H1 (cell line): ENCODE measurements around the gene TNFSF18.

ENCODE experiments used
- ASH2L ChIP-seq: fragments of 200-600, 300-600 bp; sonication (generic); IDR thresholded peaks from one replicate; pipeline ENCODE4 v1.7.1; 2017; ENCODE audit warnings: low read length
- CREB1 ChIP-seq: IDR thresholded peaks from 2 replicates; pipeline ENCODE4 v1.6.1; 2012; ENCODE audit warnings: inconsistent platforms
- EZH2 ChIP-seq: fragments of 200-600 bp; sonication (generic); IDR thresholded peaks from 2 replicates; pipeline ENCODE4 v1.7.1; 2012; ENCODE audit warnings: low read depth, mild to moderate bottlenecking, moderate library complexity, low read length, inconsistent platforms; ENCODE audit not compliant: severe bottlenecking
- GABPA ChIP-seq: IDR thresholded peaks from 2 replicates; pipeline ENCODE4 v1.6.1; 2011; ENCODE audit warnings: mild to moderate bottlenecking, low read length, moderate library complexity, borderline replicate concordance; ENCODE audit not compliant: insufficient read depth
- JUND ChIP-seq: IDR thresholded peaks from 2 replicates; pipeline ENCODE4 v1.6.1; 2011; ENCODE audit warnings: mild to moderate bottlenecking, improper control_type of control experiment, low read length
- POLR2A ChIP-seq, 2 experiments: IDR thresholded peaks; 1 replicate in 1 of 2; 2 replicates in 1 of 2; pipeline ENCODE4 v1.6.1; 2011; ENCODE audit warnings: low read depth in 2 of 2, low read length in 2 of 2, mild to moderate bottlenecking in 2 of 2; ENCODE audit errors: control extremely low read depth in 1 of 2
- RNF2 ChIP-seq: fragments of 200-900, 300-1000 bp; sonication (generic); IDR thresholded peaks from 2 replicates; pipeline ENCODE4 v1.7.1; 2016; ENCODE audit warnings: borderline replicate concordance, low read depth, mild to moderate bottlenecking, antibody characterized with exemption, low read length; ENCODE audit not compliant: poor library complexity, severe bottlenecking; ENCODE audit errors: missing control alignments
- TAF1 ChIP-seq: IDR thresholded peaks from 2 replicates; pipeline ENCODE4 v1.6.1; 2011; ENCODE audit warnings: mild to moderate bottlenecking, low read depth, low read length
- YY1 ChIP-seq: IDR thresholded peaks from 2 replicates; pipeline ENCODE4 v1.6.1; 2011; ENCODE audit warnings: low read depth, mild to moderate bottlenecking, low read length
- TF ChIP-seq, protein P1 (sequence below), 3 experiments: IDR thresholded peaks; 1 replicate in 2 of 3; 2 replicates in 1 of 3; pipeline versions ENCODE4 v1.5.1 to v1.6.1; 2011; ENCODE audit warnings: low read length in 3 of 3, mild to moderate bottlenecking in 3 of 3, inconsistent platforms in 2 of 3, low read depth in 1 of 3, moderate library complexity in 1 of 3; ENCODE audit not compliant: insufficient read depth in 1 of 3; ENCODE audit errors: control extremely low read depth in 1 of 3
- TF ChIP-seq, protein P2 (sequence below): IDR thresholded peaks from 2 replicates; pipeline ENCODE4 v1.6.1; 2012; ENCODE audit warnings: inconsistent platforms
- TF ChIP-seq, protein P3 (sequence below): IDR thresholded peaks from 2 replicates; pipeline ENCODE4 v1.6.1; 2011; ENCODE audit warnings: low read length, improper control_type of control experiment
- TF ChIP-seq, protein P4 (sequence below): IDR thresholded peaks from 2 replicates; pipeline ENCODE4 v1.6.1; 2012; ENCODE audit warnings: low read length, inconsistent platforms

DNA sequence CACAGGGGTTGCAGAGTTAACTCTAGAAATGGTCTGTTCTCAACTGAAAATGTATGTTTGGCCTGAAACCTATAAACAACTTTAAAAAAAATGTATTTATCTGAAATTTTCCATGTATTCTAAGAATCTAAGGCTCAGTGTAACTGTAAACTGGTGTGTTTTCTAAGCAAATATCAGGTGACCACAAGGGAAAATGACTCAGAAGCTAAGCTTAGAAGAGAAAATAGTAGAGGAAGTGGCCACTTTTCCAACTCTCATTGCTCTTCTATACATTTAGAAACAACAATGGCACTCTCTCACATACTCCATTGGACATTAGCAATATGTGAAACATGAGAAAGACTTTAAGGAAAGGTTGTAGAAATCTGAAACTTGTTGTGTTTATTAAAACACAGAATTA lies 7.5 kb downstream of the TNFSF18 start:
- TF ChIP-seq, protein P1, sequence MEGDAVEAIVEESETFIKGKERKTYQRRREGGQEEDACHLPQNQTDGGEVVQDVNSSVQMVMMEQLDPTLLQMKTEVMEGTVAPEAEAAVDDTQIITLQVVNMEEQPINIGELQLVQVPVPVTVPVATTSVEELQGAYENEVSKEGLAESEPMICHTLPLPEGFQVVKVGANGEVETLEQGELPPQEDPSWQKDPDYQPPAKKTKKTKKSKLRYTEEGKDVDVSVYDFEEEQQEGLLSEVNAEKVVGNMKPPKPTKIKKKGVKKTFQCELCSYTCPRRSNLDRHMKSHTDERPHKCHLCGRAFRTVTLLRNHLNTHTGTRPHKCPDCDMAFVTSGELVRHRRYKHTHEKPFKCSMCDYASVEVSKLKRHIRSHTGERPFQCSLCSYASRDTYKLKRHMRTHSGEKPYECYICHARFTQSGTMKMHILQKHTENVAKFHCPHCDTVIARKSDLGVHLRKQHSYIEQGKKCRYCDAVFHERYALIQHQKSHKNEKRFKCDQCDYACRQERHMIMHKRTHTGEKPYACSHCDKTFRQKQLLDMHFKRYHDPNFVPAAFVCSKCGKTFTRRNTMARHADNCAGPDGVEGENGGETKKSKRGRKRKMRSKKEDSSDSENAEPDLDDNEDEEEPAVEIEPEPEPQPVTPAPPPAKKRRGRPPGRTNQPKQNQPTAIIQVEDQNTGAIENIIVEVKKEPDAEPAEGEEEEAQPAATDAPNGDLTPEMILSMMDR (IDR thresholded peaks at IDR 0.05; ENCODE audit: control extremely low read depth in 1 of 3, insufficient read depth in 1 of 3, low read depth in 1 of 3, low read length in 3 of 3) = no peak
- no peak for TF ChIP-seq ASH2L
- TF ChIP-seq, protein P2, sequence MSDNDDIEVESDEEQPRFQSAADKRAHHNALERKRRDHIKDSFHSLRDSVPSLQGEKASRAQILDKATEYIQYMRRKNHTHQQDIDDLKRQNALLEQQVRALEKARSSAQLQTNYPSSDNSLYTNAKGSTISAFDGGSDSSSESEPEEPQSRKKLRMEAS = no peak
- TF ChIP-seq TAF1 = no peak
- no peak for TF ChIP-seq EZH2
- TF ChIP-seq, protein P3, sequence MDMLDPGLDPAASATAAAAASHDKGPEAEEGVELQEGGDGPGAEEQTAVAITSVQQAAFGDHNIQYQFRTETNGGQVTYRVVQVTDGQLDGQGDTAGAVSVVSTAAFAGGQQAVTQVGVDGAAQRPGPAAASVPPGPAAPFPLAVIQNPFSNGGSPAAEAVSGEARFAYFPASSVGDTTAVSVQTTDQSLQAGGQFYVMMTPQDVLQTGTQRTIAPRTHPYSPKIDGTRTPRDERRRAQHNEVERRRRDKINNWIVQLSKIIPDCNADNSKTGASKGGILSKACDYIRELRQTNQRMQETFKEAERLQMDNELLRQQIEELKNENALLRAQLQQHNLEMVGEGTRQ = no peak
- TF ChIP-seq JUND = no peak
- TF ChIP-seq POLR2A (IDR thresholded peaks at IDR 0.05; ENCODE audit: control extremely low read depth in 1 of 2, low read depth in 2 of 2, low read length in 2 of 2) = no peak
- TF ChIP-seq RNF2 = no peak
- TF ChIP-seq, protein P4, sequence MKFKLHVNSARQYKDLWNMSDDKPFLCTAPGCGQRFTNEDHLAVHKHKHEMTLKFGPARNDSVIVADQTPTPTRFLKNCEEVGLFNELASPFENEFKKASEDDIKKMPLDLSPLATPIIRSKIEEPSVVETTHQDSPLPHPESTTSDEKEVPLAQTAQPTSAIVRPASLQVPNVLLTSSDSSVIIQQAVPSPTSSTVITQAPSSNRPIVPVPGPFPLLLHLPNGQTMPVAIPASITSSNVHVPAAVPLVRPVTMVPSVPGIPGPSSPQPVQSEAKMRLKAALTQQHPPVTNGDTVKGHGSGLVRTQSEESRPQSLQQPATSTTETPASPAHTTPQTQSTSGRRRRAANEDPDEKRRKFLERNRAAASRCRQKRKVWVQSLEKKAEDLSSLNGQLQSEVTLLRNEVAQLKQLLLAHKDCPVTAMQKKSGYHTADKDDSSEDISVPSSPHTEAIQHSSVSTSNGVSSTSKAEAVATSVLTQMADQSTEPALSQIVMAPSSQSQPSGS = no peak
- TF ChIP-seq YY1 = no peak
- no peak for TF ChIP-seq GABPA
- TF ChIP-seq CREB1 = no peak
